ENCODE measurements around the gene PRSS50.

PRSS50 gene

DNA sequence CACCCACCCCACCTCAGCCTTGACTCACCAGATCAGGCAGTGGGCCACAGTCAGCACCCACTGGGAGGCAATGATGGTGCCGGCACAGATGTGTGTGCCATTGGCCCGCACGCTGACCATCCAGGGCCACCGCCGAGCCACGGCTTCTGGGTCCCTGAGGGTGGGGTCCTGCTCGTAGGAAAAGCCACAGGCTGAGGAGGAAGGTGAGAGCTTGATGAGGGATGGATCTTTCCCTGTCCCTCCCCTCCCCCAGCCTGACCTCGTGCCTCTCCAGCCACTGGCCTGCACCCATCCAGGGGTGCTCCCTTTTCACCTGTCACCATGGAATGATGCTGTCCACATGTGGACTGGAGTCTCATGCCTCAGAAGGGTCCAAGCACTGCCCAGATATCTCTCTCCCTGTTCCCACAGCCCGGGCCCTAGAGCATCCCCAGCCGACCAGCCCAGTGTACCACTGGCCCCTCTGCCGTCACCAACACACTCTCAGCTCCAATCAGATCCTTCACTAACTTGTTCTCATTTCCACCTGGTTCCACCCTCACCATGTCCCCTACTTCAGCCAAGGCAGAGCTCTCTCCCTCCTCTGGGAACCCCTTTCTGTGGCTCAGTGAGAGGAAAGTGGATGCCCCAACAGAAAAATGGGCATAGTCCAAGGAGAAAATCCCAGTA lies 2.0 kb downstream of the PRSS50 start:
- TF ChIP-seq ZFX (IDR thresholded peaks at IDR 0.05) (no peak), CTCF (conservative IDR thresholded peaks at IDR 0.05) (no peak)

GRCh38 chr3:46714728-46715506 lies 2.8 kb downstream of the PRSS50 start:
- no peak overlapping the region for H3K27ac ChIP-seq
- TF ChIP-seq ZFX (IDR thresholded peaks at IDR 0.05) (no peak), CTCF (conservative IDR thresholded peaks at IDR 0.05) (no peak)

More for the DNA sequence above, 2.0 kb downstream of the PRSS50 start:
- H3K27ac ChIP-seq, result no peak overlapping the region

GRCh38 chr3:46713898-46714552 lies 3.6 kb downstream of the PRSS50 start:
- no peak overlapping the region for H3K27ac ChIP-seq
- TF ChIP-seq ZFX (IDR thresholded peaks at IDR 0.05), result no peak
- no peak for TF ChIP-seq CTCF (conservative IDR thresholded peaks at IDR 0.05)

GRCh38 chr3:46713050-46713897 lies 4.4 kb downstream of the PRSS50 start:
- TF ChIP-seq ZFX (IDR thresholded peaks at IDR 0.05) (no peak), CTCF (conservative IDR thresholded peaks at IDR 0.05) (no peak)
- H3K27ac ChIP-seq, result no peak overlapping the region

- no peak overlapping the region for H3K27ac ChIP-seq
- TF ChIP-seq ZFX (IDR thresholded peaks at IDR 0.05), result no peak
- no peak for TF ChIP-seq CTCF (conservative IDR thresholded peaks at IDR 0.05)
Measured at GRCh38 chr3:46712191-46713049, 5.2 kb downstream of the PRSS50 start.

DNA sequence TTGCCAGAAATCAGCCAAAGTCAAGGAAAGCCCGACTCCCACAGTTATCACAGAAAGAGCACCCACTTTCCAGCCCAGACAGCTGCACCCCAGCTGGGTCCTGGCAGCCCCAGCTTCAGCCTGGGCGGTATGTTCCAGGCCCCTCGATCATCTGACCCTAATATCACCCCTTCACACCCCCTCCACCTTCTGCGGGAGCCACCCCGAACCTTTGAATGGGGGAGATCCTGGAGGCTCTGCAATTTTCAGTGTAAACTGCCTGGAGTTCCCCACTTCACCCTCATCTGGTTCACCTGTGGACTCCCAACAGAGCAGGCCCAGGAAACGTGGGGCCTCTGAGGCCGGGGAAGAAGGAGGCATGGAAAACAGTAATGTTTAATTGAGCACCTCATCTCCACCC lies 5.9 kb downstream of the PRSS50 start:
- H3K27ac ChIP-seq, result no peak overlapping the region
- no peak for TF ChIP-seq ZFX (IDR thresholded peaks at IDR 0.05)
- TF ChIP-seq CTCF (conservative IDR thresholded peaks at IDR 0.05), result no peak
